Common myeloid progenitor, CD34-positive (primary cell): ENCODE data around the gene ARHGAP31.

Experiments used
- CTCF ChIA-PET: fragments of 350-600 bp; sonication (Branson Sonifier 250); formaldehyde crosslinking; loops from one replicate; lab custom pipeline; 2021; ENCODE audit warnings: antibody characterized with exemption; lab: Charles Lee
- POLR2A ChIA-PET: fragments of 350-600 bp; sonication (Branson Sonifier 250); formaldehyde crosslinking; loops from one replicate; lab custom pipeline; 2021; ENCODE audit warnings: antibody characterized with exemption; lab: Charles Lee
- DNase-seq, 3 donors: peaks; one replicate each; pipeline versions ENCODE4 v3.0.0 to v3.0.0-alpha.2; 2013
- H3K27ac ChIP-seq, 2 experiments: 1 replicate in 1 of 2; 2 replicates in 1 of 2; pipeline ENCODE4 v1.7.0; 2013; ENCODE audit warnings: inconsistent platforms in 2 of 2, low read length in 2 of 2, mild to moderate bottlenecking in 2 of 2, low read depth in 1 of 2, moderate library complexity in 1 of 2; ENCODE audit not compliant: severe bottlenecking in 2 of 2, insufficient read depth in 1 of 2, poor library complexity in 1 of 2
- H3K27me3 ChIP-seq, 5 experiments: replicated peaks in 2 of 5; 1 replicate in 3 of 5; 2 replicates in 2 of 5; pipeline versions ENCODE4 v1.6.1 to v1.7.0; 2013; ENCODE audit warnings: low read length in 4 of 5, mild to moderate bottlenecking in 2 of 5, moderate library complexity in 2 of 5, inconsistent platforms in 1 of 5; ENCODE audit not compliant: insufficient read depth in 5 of 5, control insufficient read depth in 4 of 5
- H3K36me3 ChIP-seq, 4 experiments: 1 replicate in 2 of 4; 2 replicates in 2 of 4; pipeline versions ENCODE4 v1.6.1 to v1.7.0; 2013; ENCODE audit warnings: low read length in 3 of 4, control low read depth in 1 of 4, mild to moderate bottlenecking in 1 of 4; ENCODE audit not compliant: control insufficient read depth in 4 of 4, insufficient read depth in 4 of 4
- H3K4me1 ChIP-seq, 4 experiments: 1 replicate in 3 of 4; 2 replicates in 1 of 4; pipeline versions ENCODE4 v1.6.1 to v1.7.1; 2013; ENCODE audit warnings: low read length in 3 of 4, mild to moderate bottlenecking in 3 of 4, control low read depth in 1 of 4, inconsistent platforms in 1 of 4, moderate library complexity in 1 of 4; ENCODE audit not compliant: control insufficient read depth in 4 of 4, insufficient read depth in 4 of 4; ENCODE audit errors: control extremely low read depth in 1 of 4
- H3K4me3 ChIP-seq, 7 experiments: 1 replicate in 4 of 7; 2 replicates in 3 of 7; pipeline versions ENCODE4 v1.5.1 to v1.7.0; 2013; ENCODE audit warnings: mild to moderate bottlenecking in 7 of 7, low read length in 6 of 7, moderate library complexity in 6 of 7, inconsistent platforms in 2 of 7, low read depth in 2 of 7, control low read depth in 1 of 7; ENCODE audit not compliant: insufficient read depth in 4 of 7, control insufficient read depth in 1 of 7; ENCODE audit errors: extremely low read depth in 1 of 7
- H3K9me3 ChIP-seq, 5 experiments: 1 replicate in 4 of 5; 2 replicates in 1 of 5; pipeline versions ENCODE4 v1.6.1 to v1.7.1; 2013; ENCODE audit warnings: low read length in 4 of 5, mild to moderate bottlenecking in 2 of 5, inconsistent platforms in 1 of 5, low read depth in 1 of 5, moderate library complexity in 1 of 5; ENCODE audit not compliant: control insufficient read depth in 4 of 5, insufficient read depth in 2 of 5; ENCODE audit errors: control extremely low read depth in 1 of 5
- WGBS: methylation state at CpG from one replicate; pipeline ENCODE4 v1.1.5; 2013; ENCODE audit not compliant: insufficient coverage; 5-methylcytosine and 5-hydroxymethylcytosine counted together

Gene ARHGAP31

DNA sequence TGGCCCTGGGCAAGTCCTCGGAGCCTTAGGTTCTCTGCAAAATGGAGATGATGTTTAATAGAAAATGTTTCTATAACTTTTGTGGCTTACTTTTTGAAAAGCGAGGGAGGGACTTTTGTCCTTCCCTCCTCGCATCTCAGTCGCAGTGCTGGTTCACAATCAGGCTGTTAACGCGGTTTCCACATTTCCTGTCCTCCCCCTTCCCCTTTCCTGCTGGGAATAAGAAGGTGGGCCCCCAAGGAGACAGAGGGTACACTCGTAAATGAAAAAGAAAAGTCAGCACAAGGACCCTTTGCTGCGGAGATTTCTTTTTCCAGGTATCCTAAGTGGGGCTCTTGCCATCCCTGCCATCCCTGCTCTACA lies 29.5 kb downstream of the ARHGAP31 start:
- Histone ChIP-seq H3K9me3 (no peaks in the 10 kb centered on the region), H3K27me3 (no peaks in the 10 kb centered on the region), H3K4me1 (peaks cover 1 to 37% (median 19%) of the 10 kb centered on the region in 4 experiments), H3K36me3 (no peaks in the 10 kb centered on the region), H3K27ac (peak overlapping the region; percentile 86 to 89), H3K4me3 (peak overlapping the region; percentile 51 to 90 (median 67))
- no peak for DNase-seq
- ChIA-PET POLR2A (interaction anchor here (1.3 kb wide), 1 partner anchor 27 kb away, joined by 3 read pairs; no protein-coding TSS in a partner anchor), CTCF (no interaction called here)
- 10% methylated on average over 7 of the region's 8 CpGs for WGBS

DNA sequence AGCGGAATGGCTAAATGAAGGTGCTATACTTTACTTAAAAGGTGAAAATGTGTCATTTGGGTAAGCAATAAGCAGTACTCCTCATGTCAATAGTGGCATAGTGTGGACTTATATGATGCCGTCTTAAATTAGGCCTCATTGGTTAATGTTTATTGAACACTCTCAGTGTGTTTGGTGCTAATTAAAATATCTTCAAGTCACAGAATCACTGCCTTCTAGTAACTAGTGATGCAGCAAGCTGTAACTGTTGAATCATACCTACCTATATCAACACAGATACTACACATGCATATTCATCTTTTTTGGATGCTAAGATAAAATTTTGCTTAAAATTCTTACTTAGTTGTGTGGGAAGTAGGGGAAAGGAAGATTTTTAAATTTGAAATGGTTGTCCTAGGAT lies 30.7 kb downstream of the ARHGAP31 start:
- DNase-seq = no peak
- Histone ChIP-seq H3K4me3 (no peak overlapping the region), H3K4me1 (peaks cover 1 to 37% (median 19%) of the 10 kb centered on the region in 4 experiments), H3K27ac (no peak overlapping the region), H3K27me3 (no peaks in the 10 kb centered on the region), H3K36me3 (no peaks in the 10 kb centered on the region), H3K9me3 (no peaks in the 10 kb centered on the region)
- WGBS = 100% methylated on average over 2 of the region's 2 CpGs
- ChIA-PET CTCF (interaction anchor here (0.8 to 1.7 kb wide), 2 partner anchors 15 to 32 kb away, joined by 3 to 4 read pairs; no protein-coding TSS in a partner anchor), POLR2A (no interaction called here)

DNA sequence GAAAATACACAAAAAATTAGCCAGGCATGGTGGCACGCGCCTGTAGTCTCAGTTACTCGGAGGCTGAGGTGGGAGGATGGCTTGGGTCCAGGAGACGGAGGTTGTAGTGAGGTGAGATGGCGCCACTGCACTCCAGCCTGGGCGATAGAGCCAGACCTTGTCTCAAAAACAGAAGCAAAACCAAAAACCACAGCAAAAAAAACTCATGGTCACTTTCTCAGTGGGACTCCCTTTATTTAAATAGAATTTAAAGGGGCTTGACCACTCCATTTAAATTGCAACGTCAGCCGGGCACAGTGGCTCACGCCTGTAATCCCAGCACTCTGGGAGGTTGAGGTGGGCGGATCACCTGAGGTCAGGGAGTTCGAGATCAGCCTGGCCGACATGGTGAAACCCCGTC lies 32.8 kb downstream of the ARHGAP31 start:
- H3K4me1 ChIP-seq = peaks cover 1 to 31% (median 14%) of the 10 kb centered on the region in 4 experiments
- ChIA-PET CTCF (no interaction called here), POLR2A (interaction anchor here (0.7 kb wide), 1 partner anchor 36 kb away, joined by 3 read pairs; no protein-coding TSS in a partner anchor)
- H3K27ac ChIP-seq = no peak overlapping the region
- no peaks in the 10 kb centered on the region for H3K27me3 ChIP-seq
- H3K36me3 ChIP-seq = no peaks in the 10 kb centered on the region
- no peak overlapping the region for H3K4me3 ChIP-seq
- no peaks in the 10 kb centered on the region for H3K9me3 ChIP-seq
- 98% methylated on average over 6 of the region's 13 CpGs for WGBS
- no peak for DNase-seq

DNA sequence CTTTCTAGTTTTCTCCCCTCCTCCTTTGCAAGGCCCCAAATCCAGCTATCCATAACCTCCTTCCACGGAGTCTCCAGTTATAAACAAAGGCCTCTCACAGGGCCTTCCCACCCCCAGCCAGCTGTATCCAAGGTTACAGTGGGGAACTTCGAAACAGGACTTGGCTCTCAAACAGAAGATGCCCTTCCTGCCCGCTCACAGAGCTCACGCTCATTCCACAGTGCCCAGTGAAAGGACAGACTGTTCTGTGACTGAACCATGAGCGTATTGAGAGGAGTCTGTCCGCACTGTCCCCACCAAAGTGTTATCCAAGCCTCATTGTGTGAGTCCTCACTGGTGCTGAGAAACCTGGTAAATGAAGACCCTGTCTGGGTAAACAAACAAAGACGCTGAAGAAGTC lies 35.4 kb downstream of the ARHGAP31 start:
- 97% methylated on average over 6 of the region's 7 CpGs for WGBS
- Histone ChIP-seq H3K9me3 (no peaks in the 10 kb centered on the region), H3K36me3 (no peaks in the 10 kb centered on the region), H3K27ac (no peak overlapping the region), H3K4me3 (no peak overlapping the region), H3K4me1 (peaks cover 0 to 10% (median 0%) of the 10 kb centered on the region in 4 experiments), H3K27me3 (no peaks in the 10 kb centered on the region)
- ChIA-PET POLR2A (no interaction called here), CTCF (interaction anchor here (1.1 to 1.9 kb wide), 3 partner anchors 37 to 104 kb away, joined by 3 to 11 read pairs (median 5); no protein-coding TSS in a partner anchor)
- no peak for DNase-seq

DNA sequence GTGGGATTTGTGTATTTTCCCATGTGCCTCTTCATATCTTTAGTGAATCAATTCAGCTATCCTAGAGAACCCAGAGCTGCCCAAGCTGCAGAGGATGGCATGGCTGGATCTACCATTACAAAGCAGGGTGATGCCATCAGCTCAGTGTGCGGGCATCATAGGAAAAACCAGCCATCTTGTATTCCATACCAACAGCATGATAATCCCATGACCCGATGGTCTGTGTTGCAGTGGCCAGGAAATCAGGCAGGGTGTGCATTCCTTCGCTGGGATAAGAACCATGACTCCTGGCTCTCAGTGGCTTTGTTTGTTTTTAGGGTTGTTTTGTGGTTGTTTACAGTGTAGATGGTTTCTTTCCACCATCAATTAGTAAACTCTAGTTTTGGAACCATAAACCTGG lies 36.0 kb downstream of the ARHGAP31 start:
- POLR2A ChIA-PET = no interaction called here
- no peak overlapping the region for H3K27ac ChIP-seq
- H3K27me3 ChIP-seq = no peaks in the 10 kb centered on the region
- no peaks in the 10 kb centered on the region for H3K9me3 ChIP-seq
- no CpG with 5 or more reads among the region's 3 CpGs for WGBS
- H3K4me1 ChIP-seq = peaks cover 0 to 8% (median 0%) of the 10 kb centered on the region in 4 experiments
- no peak for DNase-seq
- H3K36me3 ChIP-seq = no peaks in the 10 kb centered on the region
- no peak overlapping the region for H3K4me3 ChIP-seq
- CTCF ChIA-PET = interaction anchor here (0.7 to 1.9 kb wide), 6 partner anchors 15 to 104 kb away, joined by 3 to 11 read pairs (median 4); no protein-coding TSS in a partner anchor

DNA sequence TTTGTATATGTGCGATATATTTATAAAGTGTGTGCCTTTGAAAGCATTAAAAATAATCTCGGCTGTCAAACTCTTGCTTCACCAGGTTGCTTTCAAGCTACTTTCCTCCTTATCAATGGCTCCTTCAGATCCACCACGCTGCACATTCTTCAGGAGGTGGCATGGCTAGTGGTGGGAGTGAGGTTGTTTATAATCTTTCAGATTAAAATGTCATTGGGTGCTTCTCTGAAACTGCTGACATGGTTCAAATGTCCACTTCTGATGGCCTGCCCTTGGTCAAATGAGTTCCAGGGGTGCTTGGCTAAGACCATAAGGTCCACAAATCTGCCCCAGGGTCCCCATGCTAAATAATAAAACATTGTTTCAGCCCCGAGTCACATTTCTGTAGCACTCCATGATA lies 36.7 kb downstream of the ARHGAP31 start:
- WGBS = 100% methylated on average over 1 of the region's 4 CpGs

DNA sequence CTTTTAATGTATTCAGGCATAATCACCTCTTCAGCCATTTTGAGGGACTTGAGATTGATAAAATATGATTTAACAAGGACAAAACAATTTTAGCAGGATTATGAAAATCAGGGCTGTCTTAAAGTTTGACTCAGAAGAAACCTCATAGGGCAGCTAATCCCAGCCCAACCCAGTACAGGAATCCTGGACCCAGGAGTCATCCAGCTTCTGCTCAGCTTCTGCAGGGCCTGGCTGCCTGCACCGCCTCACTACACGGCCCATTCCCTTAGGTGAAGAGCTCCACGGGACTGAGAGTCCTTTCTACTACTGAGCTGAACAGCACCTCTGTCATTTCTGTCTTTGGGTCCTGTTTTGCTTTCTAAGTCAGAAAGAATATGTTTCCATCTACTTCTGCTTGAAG lies 37.5 kb downstream of the ARHGAP31 start:
- H3K9me3 ChIP-seq = no peaks in the 10 kb centered on the region
- H3K27ac ChIP-seq = no peak overlapping the region
- H3K4me1 ChIP-seq = peaks cover 0 to under 1% (median 0%) of the 10 kb centered on the region in 4 experiments
- WGBS = 100% methylated on average over 3 of the region's 3 CpGs
- POLR2A ChIA-PET = no interaction called here
- H3K27me3 ChIP-seq = no peaks in the 10 kb centered on the region
- no peaks in the 10 kb centered on the region for H3K36me3 ChIP-seq
- H3K4me3 ChIP-seq = no peak overlapping the region
- no peak for DNase-seq
- CTCF ChIA-PET = interaction anchor here (0.8 kb wide), 1 partner anchor 15 kb away, joined by 3 read pairs; no protein-coding TSS in a partner anchor

More for the DNA sequence above, 36.7 kb downstream of the ARHGAP31 start:
- Histone ChIP-seq H3K27me3 (no peaks in the 10 kb centered on the region), H3K36me3 (no peaks in the 10 kb centered on the region), H3K4me3 (no peak overlapping the region), H3K9me3 (no peaks in the 10 kb centered on the region), H3K27ac (no peak overlapping the region), H3K4me1 (peaks cover 0 to 6% (median 0%) of the 10 kb centered on the region in 4 experiments)
- DNase-seq = no peak
- CTCF ChIA-PET = interaction anchor here (1.0 to 1.9 kb wide), 2 partner anchors 35 to 56 kb away, joined by 5 to 11 read pairs; no protein-coding TSS in a partner anchor
- POLR2A ChIA-PET = no interaction called here
